Osteoblast (primary cell): ENCODE results near the gene ATP7B. TPM values are rescaled to one million over a fixed set of nuclear protein-coding genes. Genes with fewer than 3 reads are reported as not detected.
A peak's percentile ranks its signal among the peaks of the same experiment; 100 is the strongest.

ENCODE experiments used
- DNase-seq: peaks from one replicate; pipeline ENCODE4 v3.0.0; 2011; ENCODE audit warnings: low spot score, mixed read lengths; ENCODE audit not compliant: insufficient read length; ENCODE audit errors: missing footprints
- H2AFZ ChIP-seq: 2 replicates; pipeline ENCODE4 v1.6.0; 2011; ENCODE audit warnings: mild to moderate bottlenecking, low read length
- H3K27ac ChIP-seq: 2 replicates; pipeline ENCODE4 v1.5.1; 2011; ENCODE audit warnings: mild to moderate bottlenecking, low read depth, low read length, moderate library complexity
- H3K27me3 ChIP-seq: 2 replicates; pipeline ENCODE4 v1.6.0; 2012; ENCODE audit warnings: mild to moderate bottlenecking, control low read depth, inconsistent platforms, low read length, moderate library complexity; ENCODE audit not compliant: insufficient read depth
- H3K36me3 ChIP-seq: 2 replicates; pipeline ENCODE4 v1.5.1; 2011; ENCODE audit warnings: mild to moderate bottlenecking, low read length, control low read depth, moderate library complexity; ENCODE audit not compliant: insufficient read depth
- H3K4me1 ChIP-seq: 2 replicates; pipeline ENCODE4 v1.5.1; 2011; ENCODE audit warnings: mild to moderate bottlenecking, low read length, control low read depth, moderate library complexity; ENCODE audit not compliant: insufficient read depth
- H3K4me2 ChIP-seq: 2 replicates; pipeline ENCODE4 v1.6.0; 2011; ENCODE audit warnings: mild to moderate bottlenecking, low read length; ENCODE audit not compliant: insufficient read depth
- H3K4me3 ChIP-seq: fragments of 200-600 bp; sonication (generic); 3 replicates; pipeline ENCODE4 v1.5.1; 2012; ENCODE audit warnings: mild to moderate bottlenecking, low read length, inconsistent platforms; ENCODE audit not compliant: insufficient read depth
- H3K79me2 ChIP-seq: 2 replicates; pipeline ENCODE4 v1.6.0; 2012; ENCODE audit warnings: mild to moderate bottlenecking, low read length, control low read depth, inconsistent platforms; ENCODE audit not compliant: insufficient read depth
- H3K9me3 ChIP-seq: 2 replicates; pipeline ENCODE4 v1.5.1; 2011; ENCODE audit warnings: low read depth, low read length, control low read depth
- H4K20me1 ChIP-seq: 2 replicates; pipeline ENCODE4 v1.6.0; 2012; ENCODE audit warnings: mild to moderate bottlenecking, low read length, control low read depth; ENCODE audit not compliant: insufficient read depth
- total RNA-seq: library from RNA; depleted of rRNA; stranded (reverse); fragments of >200 nt; gene quantifications from 2 replicates; pipeline ENCODE4 v1.2.3, GENCODE V29; 2012
- TF ChIP-seq, protein P1 (sequence below): IDR thresholded peaks from 2 replicates; pipeline ENCODE4 v1.5.1; 2011; ENCODE audit warnings: mild to moderate bottlenecking, low read depth, low read length, moderate library complexity; ENCODE audit errors: extremely low read depth

The ATP7B gene
- total RNA-seq, 1 donor = 4.0 TPM

DNA sequence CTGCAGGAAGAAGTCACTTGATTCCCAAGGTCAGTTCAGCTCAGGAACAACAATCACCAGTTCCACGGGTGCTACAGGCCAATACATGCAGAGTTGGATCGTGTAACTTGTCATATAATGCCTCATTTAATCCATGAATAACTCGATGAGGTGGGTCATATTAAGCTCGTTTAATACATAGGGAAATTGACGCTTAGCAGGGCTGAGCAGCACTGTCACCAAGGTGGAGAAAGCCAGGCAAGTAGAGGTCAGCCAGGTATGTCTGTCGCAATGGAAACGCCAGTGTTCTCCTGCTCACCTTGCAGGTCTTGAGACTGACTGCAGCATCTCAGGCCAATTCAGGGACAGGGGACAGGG, 97.1 kb downstream of the ATP7B start:
- Histone ChIP-seq H3K4me3 (no peak overlapping the region), H2AFZ (no peak overlapping the region), H3K4me2 (no peak overlapping the region), H4K20me1 (no peaks in the 10 kb centered on the region), H3K9me3 (no peaks in the 10 kb centered on the region), H3K4me1 (no peaks in the 10 kb centered on the region), H3K27me3 (peaks cover 5% of the 10 kb centered on the region), H3K27ac (no peak overlapping the region), H3K36me3 (no peaks in the 10 kb centered on the region), H3K79me2 (no peaks in the 10 kb centered on the region)
- no peak for DNase-seq
- TF ChIP-seq, protein P1, sequence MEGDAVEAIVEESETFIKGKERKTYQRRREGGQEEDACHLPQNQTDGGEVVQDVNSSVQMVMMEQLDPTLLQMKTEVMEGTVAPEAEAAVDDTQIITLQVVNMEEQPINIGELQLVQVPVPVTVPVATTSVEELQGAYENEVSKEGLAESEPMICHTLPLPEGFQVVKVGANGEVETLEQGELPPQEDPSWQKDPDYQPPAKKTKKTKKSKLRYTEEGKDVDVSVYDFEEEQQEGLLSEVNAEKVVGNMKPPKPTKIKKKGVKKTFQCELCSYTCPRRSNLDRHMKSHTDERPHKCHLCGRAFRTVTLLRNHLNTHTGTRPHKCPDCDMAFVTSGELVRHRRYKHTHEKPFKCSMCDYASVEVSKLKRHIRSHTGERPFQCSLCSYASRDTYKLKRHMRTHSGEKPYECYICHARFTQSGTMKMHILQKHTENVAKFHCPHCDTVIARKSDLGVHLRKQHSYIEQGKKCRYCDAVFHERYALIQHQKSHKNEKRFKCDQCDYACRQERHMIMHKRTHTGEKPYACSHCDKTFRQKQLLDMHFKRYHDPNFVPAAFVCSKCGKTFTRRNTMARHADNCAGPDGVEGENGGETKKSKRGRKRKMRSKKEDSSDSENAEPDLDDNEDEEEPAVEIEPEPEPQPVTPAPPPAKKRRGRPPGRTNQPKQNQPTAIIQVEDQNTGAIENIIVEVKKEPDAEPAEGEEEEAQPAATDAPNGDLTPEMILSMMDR = no peak

DNA sequence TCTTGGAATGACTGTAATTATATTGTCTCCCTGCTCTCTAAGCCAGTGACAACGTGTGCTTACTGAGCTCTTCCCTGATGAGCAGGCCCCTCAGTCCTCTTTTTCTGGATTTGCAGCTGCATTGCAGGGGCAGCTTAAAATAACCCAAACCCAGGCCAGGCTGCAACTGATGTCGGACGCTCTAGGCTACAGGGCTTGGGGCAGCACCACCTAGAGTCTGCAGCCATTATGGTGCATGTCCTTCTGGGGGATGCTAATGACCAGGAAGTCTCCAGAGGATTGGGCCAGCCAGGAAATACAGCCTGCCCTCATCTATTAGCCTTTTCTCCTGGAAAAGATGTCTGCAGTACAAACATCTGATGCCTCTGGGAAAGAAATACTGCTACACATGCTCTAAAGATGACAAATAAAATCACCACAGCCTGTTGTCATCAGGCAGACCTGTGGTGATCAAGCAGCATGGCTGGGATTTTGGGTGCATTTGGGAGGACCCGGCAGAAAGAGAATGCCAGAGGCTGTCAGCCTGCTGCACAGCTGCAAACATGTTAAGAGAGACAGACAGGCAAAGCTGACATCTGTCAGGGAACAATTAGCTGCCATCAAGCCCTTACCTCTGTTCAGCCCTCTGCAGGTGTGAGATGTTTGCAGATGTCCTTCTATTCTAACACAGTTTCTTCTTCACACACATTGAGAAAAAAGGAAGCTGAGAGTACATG, 97.7 kb downstream of the ATP7B start:
- Histone ChIP-seq H3K27ac (no peak overlapping the region), H4K20me1 (no peaks in the 10 kb centered on the region), H3K9me3 (no peaks in the 10 kb centered on the region), H3K36me3 (no peaks in the 10 kb centered on the region), H3K79me2 (no peaks in the 10 kb centered on the region), H2AFZ (no peak overlapping the region), H3K27me3 (peaks cover 5% of the 10 kb centered on the region), H3K4me1 (no peaks in the 10 kb centered on the region), H3K4me3 (no peak overlapping the region), H3K4me2 (no peak overlapping the region)
- TF ChIP-seq, protein P1 = no peak
- DNase-seq = no peak

DNA sequence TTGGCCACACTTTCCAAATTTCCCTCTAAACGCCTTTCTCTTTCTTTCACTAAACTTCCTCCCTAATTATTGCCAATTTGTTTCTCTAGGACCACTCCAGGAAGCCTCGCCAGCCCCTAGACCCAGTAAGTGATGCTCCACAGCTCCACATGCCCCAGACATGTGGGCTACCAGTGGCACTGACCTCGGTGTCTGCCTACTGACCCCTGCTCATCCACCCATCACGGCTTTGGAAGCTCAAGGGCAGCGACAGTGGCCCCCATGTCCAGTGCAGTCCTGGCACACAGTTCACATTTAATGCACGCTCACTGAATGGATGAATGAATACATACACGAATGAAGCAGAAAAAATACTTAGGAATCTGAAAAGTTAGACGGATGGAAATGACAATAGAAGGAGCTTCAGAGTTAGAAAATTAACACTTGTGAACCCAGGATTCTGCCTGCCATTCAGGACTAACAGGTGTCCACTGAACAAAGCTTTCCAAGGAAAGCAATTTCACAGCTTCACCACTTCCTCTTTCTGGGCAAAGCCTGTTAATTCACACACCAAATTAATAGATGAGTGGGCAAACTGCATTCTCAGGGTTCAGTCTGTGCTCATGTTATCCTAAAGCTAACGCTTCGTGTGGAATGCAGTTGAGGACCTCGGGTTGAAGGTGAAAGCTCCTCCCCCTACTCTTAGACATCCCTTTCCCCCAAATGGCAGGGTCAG, 98.6 kb downstream of the ATP7B start:
- H4K20me1 ChIP-seq = no peaks in the 10 kb centered on the region
- H3K9me3 ChIP-seq = no peaks in the 10 kb centered on the region
- no peak overlapping the region for H3K4me2 ChIP-seq
- no peaks in the 10 kb centered on the region for H3K4me1 ChIP-seq
- TF ChIP-seq, protein P1 = no peak
- no peaks in the 10 kb centered on the region for H3K36me3 ChIP-seq
- no peak for DNase-seq
- peaks cover 5% of the 10 kb centered on the region for H3K27me3 ChIP-seq
- no peak overlapping the region for H2AFZ ChIP-seq
- H3K4me3 ChIP-seq = no peak overlapping the region
- H3K27ac ChIP-seq = no peak overlapping the region
- no peaks in the 10 kb centered on the region for H3K79me2 ChIP-seq

DNA sequence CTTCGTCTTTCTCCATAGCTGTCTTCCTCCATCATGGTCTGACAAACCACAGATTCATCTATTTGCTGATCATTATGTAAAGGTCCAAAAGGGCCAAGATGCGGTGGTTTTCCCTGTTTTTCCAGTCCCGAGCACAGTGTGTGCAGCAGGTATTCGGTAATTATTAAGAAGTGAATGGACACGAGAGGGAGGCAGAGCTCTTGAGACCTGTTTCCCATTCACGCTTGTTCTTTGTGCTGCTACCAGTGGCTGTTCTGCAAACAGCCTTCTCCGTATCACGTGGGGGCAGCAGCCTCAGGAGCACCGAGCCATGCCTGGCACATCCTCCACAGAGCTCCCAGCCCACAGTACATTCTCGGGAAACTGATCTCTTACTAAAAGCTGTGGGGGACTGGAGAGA, 99.2 kb downstream of the ATP7B start:
- no peaks in the 10 kb centered on the region for H4K20me1 ChIP-seq
- no peak overlapping the region for H2AFZ ChIP-seq
- H3K4me2 ChIP-seq = no peak overlapping the region
- TF ChIP-seq, protein P1 = no peak
- H3K27ac ChIP-seq = no peak overlapping the region
- H3K79me2 ChIP-seq = no peaks in the 10 kb centered on the region
- DNase-seq = peak; percentile 58
- H3K27me3 ChIP-seq = peaks cover 5% of the 10 kb centered on the region
- H3K36me3 ChIP-seq = no peaks in the 10 kb centered on the region
- H3K9me3 ChIP-seq = no peaks in the 10 kb centered on the region
- no peak overlapping the region for H3K4me3 ChIP-seq
- H3K4me1 ChIP-seq = no peaks in the 10 kb centered on the region
